Left lobe of liver (tissue), 2 donors: Measurements from ENCODE around the gene KCNAB1. TPM values are rescaled to one million over a fixed set of nuclear protein-coding genes. Genes with fewer than 3 reads are reported as not detected.
"Not testable (repeated sequence)": the region's sequence is repeated elsewhere in the genome, so short reads cannot be mapped to it uniquely, and the experiment has no call there.

Experiments used
- ATAC-seq: fragments of 200-7000 bp; cut with Tn5 transposase; one replicate; pipeline ENCODE4 v1.9.1; 2020; ENCODE audit warnings: mild to moderate bottlenecking, moderate library complexity
- DNase-seq: peaks from one replicate; pipeline ENCODE4 v3.0.0-alpha.2; 2020; ENCODE audit warnings: low spot score
- total RNA-seq: library from RNA; stranded (reverse); gene quantifications from one replicate; pipeline ENCODE4 v1.2.1, GENCODE V29; 2021
- donor health status: DM: no; HTN: no; CAD: no; lungs with moderate emphysema.
- donor health status: DM: no; HTN: yes; CAD: no.

The KCNAB1 gene
- total RNA-seq, 1 donor from 2014 or later, result 0.23 TPM

DNA sequence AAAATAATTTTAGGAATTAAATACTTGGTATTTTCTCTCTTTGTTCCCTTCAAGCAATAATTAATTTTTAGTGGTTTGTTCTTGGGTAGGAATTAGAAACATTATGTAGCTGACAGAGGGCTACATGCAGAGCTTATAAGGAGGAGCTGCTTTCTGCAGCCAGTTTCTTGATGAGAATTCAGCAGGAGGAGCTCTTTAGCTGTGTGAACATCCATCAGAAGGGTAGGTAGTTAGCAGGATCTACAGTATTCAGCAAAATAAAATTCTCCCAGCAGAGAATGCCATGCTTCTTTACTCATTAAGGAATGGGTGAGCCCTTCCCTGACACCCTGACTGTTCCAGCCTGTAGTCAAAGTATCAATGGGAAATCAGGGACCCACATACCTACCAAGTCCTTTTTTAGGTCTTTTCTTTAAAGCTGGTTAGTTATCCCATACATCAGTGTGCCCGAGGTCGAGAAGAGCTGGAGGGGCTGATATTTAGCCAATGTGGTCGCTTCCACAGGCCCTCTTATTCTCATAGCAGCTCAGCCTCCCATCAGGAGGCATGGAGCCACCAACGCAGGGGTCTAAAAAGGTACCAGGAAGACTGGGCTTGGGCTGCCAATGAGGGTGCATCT is 54.0 kb downstream of the KCNAB1 start:
- ATAC-seq, result no peak
- no peak for DNase-seq

DNA sequence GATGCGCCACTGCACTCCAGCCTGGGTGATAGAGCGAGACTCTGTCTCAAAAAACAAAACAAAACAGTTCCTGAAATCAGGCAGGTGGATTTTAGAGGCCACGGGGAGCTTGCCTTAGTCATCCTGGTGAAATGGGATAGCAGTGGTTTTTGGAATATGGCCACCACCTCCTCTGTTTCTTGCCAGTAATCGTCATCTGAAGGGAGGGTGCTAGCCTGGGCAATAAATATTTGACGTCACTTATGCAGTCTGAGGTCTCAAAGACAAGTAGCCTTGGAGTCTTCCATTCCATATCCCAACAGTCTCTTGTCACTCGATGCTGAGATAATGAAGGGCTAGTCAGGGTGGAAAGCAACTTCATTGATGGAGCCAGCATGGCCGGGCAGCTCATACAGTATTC is 55.2 kb downstream of the KCNAB1 start:
- no peak for DNase-seq
- ATAC-seq, result no peak

DNA sequence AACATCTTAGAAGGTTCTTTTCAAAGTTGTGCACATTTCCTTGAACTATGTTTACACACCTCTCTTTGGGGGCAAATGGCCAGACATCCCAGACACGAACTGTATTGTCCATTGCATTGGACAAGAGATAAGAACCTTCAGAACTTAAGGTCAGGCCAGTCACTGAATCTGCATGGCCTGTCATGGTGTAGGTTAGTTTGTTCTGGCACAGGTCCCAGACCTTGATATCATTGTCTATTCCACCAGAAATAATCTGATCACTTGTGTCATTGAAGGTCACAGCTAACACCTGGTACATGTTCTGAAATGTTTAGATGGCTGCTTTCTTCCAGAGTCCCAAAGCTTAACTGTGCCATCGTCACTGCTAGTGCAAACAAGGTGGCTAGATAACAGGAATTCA is 55.7 kb downstream of the KCNAB1 start:
- DNase-seq (no peak), ATAC-seq (peak; percentile 48)

GRCh38 chr3:156176629-156177210 is 56.3 kb downstream of the KCNAB1 start:
- no peak for DNase-seq
- no peak for ATAC-seq

DNA sequence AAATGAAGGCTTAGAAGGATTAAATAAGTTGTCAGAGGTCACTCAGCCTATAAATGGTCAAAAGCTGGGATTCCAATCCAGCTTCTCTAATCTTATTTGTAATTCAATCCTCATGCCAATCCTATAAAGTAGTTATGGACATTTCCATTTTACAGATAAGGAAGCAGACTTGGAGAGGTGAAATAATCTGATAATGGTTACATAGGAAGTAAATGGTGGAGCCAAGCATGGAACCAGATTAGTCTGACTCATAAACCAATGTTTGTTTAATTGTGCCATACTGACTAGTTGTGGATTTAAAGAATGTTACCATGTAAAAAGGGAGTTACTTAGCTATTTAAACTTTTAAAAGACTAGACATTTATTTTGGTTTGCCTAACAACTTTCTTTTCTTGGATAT is 59.7 kb downstream of the KCNAB1 start:
- ATAC-seq, result no peak
- DNase-seq, result no peak

- no peak for DNase-seq
- no peak for ATAC-seq
Observed at GRCh38 chr3:156181509-156181908, 61.1 kb downstream of the KCNAB1 start.

DNA sequence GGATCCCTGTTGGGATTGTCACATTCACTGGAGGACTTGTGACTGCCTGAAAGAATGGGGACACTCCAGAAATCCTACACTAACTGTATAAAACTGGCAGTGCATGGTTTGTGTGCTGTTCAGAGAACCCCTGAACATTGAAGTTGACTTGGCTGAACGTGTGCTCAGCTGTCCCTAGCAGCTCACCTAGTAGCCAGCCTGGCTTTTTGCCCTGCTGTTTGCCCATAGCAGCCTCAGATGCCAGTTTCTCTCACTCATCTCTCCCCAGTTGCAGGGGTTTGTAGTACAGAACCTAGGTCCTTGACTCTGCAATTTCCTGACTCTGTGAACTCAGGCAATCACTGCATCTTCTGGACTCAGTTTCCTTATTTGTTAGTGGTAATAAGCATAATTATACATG is 63.0 kb downstream of the KCNAB1 start:
- no peak for DNase-seq
- ATAC-seq, result no peak

DNA sequence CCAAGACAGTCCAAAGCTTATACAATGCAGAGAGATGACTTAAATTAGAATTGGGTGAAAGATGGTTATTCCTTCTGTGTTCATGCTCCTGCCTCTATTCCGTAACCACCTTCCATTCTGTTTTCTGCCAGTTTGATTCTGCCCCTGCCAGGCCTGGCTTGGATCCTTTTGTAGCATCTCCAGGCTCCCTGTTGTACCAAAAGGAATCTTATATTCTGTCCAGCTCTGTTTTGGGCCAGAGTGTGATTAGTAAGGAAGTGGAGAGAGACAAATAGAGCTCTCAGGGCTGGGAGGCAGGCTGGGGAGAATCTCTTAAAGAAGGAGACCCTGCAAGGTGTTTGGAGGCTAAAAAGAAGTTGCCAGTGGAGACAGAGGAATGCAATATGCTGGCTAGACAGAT is 63.8 kb downstream of the KCNAB1 start:
- ATAC-seq, result no peak

DNA sequence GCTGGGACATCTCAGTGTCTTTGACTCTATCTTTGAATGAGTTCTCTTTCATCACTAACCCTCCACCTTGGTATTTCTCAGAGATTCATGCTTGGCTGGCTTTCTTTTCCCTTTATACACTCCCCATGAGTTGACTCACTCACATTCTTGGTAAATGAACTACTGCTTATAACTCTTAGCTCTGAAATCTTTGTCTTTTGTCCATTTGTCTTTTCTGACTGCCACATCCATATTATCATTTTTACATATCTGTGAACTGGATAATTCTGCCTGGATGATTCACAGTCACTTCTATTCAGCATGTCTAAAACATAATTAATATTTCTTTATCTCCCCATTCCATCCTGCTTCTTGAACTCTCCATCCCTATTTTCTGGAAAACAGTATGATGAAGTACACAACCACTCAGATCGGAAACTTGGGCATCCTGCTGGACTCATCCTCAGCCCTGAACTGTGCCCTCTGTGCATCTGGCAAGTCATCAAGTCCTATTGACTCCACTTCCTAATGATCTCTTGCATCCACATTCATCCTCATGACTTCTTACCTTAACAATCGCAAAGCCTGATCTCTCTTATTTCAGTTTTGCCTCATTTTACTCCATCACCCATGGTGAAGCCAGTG is 66.9 kb downstream of the KCNAB1 start:
- ATAC-seq, result no peak

More for the DNA sequence above, 63.8 kb downstream of the KCNAB1 start:
- no peak for DNase-seq

GRCh38 chr3:156188757-156189156 is 68.4 kb downstream of the KCNAB1 start:
- DNase-seq (no peak), ATAC-seq (no peak)

More for the DNA sequence above, 66.9 kb downstream of the KCNAB1 start:
- DNase-seq, result no peak

DNA sequence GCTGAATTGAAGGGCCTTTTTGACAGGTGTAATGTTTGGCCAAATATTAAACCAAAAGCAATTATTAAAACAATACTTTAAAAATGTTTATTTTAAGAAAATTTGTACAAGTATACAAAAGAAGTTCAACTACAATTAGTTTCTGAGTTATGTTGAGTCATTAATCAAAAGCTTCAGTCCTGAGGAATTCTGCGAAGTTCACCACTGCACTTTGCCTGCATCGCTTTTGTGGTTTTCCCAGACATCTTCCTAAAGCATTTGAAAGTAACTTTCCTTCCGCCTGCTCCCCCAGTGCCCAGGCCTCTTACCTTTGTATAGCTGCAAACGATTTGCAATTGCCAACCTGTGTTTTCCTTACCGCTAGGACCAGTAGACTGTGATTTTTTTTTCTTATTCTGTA is 69.5 kb downstream of the KCNAB1 start:
- no peak for DNase-seq
- ATAC-seq, result no peak

GRCh38 chr3:156194945-156195344 is 74.6 kb downstream of the KCNAB1 start:
- DNase-seq, ATAC-seq: not testable (repeated sequence)

DNA sequence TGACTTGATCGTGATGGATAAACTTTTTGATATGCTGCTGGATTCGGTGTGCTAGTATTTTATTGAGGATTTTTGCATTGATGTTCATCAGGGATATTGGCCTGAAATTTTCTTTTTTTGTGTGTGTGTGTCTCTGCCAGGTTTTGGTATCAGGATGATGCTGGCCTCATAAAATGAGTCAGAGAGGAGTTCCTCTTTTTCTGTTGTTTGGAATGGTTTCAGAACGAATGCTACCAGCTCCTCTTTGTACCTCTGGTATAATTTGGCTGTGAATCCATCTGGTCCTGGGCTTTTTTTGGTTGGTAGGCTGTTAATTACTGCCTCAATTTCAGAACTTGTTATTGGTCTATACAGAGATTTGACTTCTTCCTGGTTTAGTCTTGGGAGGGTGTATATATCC is 76.8 kb downstream of the KCNAB1 start:
- not testable (repeated sequence) for ATAC-seq, DNase-seq

DNA sequence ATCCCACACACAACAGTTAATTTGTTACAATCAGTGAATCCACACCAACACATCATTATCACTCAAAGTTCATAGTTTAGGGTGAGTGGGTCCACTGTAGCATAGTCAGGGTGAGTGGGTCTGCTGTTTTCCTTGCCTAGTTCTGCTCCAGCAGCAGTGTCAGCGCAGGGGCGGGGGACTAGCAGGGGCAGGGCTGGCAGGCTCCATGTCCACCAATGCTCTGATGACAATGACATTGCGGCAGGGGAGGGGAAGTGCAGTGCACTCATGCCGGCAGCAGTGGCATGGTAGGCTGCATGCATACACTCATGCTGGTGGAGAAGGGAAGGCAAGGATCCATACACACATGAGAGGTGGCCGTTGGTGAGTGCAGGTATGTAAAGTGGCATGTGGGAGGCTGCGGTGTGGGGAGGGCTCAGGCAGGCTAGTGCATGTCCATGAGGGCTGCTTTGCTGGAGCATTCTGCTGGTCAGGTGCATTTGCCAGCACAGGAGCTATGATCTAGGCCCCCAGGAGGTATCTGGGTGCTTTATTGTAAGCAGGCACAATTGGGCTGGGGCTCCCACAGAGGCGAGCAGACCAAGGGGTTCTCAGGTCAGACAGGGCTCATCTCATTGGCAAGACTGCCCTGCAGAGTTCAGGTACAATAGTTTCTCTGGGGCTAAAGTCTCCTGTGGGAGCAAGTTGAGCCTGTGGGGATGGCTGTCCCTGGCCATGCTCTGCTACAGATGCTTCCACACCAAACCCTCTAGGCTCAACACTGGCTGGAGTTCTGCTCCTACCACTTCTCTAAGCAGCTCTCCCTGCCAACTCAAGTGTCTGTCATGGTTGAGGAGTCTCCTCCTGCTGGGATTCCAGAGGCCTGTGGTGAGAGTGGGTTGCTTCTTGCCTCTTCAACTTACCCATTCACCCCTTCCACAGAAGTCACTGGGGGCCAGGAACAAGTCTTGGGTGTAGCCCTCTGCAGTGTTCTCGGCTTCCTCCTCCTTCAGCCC is 81.3 kb downstream of the KCNAB1 start:
- DNase-seq (no peak), ATAC-seq (no peak)

DNA sequence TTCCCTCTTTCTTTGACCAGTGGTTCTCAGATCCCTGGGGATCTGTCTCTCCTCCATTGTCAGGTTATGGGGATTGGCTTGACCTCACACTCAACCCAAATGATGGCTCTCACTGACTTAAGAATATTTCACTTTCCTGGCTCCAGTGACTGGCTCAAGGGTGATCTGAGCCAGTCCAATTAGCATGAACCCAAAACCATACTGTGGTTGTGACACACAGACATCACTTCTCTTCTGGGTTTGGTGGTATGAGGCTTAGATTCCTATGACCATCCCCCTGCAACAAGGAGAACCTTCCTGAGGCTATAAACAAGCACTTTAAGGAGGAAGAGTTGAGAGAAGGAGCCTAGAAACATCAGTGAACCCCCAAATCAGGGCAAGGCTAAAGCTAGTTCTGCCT is 85.8 kb downstream of the KCNAB1 start:
- DNase-seq, result no peak
- no peak for ATAC-seq

DNA sequence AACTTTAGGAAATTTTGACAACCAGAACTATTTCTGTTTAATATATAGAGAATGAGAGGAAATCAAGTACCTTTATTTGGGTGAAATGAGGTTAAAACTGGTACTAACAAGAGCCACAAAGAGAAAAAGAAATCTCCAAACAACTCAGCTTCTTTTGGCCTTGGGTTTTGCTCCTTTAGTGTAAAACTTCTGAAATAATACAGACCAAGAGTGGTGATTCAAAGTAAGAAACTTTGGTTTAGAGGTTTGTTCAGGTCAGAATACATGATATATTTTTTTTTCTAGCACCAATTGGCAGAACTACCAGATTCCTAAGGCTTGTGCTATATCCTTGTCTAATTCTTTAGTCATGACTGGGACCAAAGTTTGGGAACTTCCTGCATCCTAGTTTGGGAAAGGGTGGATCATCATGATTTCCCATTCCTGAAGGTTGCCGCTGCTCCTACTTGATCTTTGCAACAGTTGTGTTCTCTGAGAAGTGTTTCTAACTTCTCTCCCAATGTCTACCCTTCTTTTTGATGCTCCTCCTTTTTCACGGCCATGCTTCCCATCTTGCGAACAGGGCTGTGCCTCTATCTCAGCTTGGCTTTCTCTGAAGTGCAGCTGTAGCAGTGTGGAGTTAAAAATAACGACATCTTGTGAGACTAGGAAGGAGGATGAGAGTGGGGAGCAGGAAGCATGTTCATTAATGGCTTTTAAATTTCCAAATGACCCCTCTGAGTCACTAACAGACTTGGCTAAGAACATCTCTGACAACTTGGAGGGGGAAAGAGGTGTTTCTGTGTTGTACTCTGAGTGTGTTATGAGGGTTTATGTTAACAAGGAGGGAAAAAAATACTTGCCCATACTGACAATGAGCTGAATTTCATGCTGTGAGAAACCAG is 87.7 kb downstream of the KCNAB1 start:
- DNase-seq (no peak), ATAC-seq (no peak)

- ATAC-seq, result no peak
- no peak for DNase-seq
Observed at GRCh38 chr3:156209631-156210335, 89.4 kb downstream of the KCNAB1 start.

DNA sequence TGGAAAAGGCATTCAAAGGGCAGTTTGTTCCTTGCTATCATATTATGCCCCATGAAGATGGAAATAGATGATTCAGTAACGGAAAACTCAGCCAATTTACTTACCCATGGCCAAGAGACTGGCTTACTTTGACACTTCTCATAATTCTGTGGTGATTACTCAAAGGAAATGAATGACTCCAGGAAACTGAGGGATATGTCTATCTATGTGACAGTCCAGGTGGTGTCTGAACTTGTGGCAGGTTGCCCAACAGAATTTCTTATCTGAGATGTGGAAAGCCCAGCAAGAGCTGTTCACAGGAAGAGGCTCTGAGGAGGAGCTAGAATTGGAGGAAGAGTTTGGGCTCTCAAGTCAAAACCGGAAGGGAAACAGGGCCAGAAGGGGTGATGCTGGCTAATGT is 91.2 kb downstream of the KCNAB1 start:
- ATAC-seq, result no peak
- DNase-seq, result no peak

- ATAC-seq (no peak), DNase-seq (no peak)
Observed at GRCh38 chr3:156214676-156215075, 94.3 kb downstream of the KCNAB1 start.

GRCh38 chr3:156215751-156216150 is 95.4 kb downstream of the KCNAB1 start:
- DNase-seq (no peak), ATAC-seq (no peak)
